ENCODE measurements around the gene SLC47A1. TPM values are rescaled to one million over a fixed set of nuclear protein-coding genes. Genes with fewer than 3 reads are reported as not detected.
"Not testable (repeated sequence)": the region's sequence is repeated elsewhere in the genome, so short reads cannot be mapped to it uniquely, and the experiment has no call there.

The SLC47A1 gene
- total RNA-seq, 4 donors from 2014 or later, result 0.72 to 2.2 (median 1.4) TPM; not detected in 1

DNA sequence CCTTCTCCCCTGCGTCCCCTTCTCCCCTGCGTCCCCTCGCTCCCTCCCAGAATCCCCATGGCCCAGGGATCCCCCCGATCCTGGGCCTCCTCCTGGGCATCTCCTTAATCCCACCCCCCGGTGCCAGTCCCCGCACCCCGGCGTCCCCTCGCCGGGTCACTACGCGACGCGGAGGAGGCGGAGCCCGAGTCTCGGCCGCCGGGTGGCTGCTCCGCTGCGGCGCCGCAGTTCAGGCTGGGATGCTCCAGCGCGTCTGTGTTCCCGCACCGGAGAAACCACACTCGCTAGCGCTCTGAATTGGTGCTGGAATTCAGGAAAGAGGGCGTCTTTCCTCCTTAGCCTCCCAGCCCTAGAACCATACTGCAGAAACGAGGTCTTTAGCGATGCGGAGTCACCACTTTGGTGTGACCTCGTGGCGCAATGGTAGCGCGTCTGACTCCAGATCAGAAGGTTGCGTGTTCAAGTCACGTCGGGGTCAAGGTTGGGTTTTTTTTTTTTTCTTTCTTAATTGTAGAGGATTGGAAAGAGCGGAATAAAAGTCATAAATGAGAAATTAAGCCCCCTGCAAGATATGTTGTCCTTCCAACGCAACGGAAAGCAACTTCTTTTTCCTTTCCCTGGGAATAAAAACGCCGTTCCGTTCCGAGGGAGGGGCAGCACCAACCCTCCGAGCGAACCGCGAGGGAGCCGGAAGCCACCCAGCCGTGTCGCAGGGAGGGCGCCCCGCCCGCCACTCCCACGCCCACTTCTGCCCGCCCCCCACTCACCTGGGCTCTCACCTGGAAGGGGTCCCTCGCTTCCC lies 25.7 kb upstream of the SLC47A1 start:
- peak; percentile 91 for ATAC-seq
- H3K27me3 ChIP-seq, result no peaks in the 10 kb centered on the region
- 0% methylated on average over 21 of the region's 60 CpGs; no CpG with 5 or more reads in 1 of the 2 donors for WGBS, 2 donors (ENCODE audit: low coverage in 1 of 2)

GRCh38 chr17:19508577-19508867 lies 25.1 kb upstream of the SLC47A1 start:
- H3K4me1 ChIP-seq, result peaks cover 0 to 15% (median 0%) of the 10 kb centered on the region in 3 donors
- no peak for TF ChIP-seq EP300 (IDR thresholded peaks at IDR 0.05)
- TF ChIP-seq POLR2A (IDR thresholded peaks at IDR 0.05), result no peak
- no peak for TF ChIP-seq CTCF (IDR thresholded peaks at IDR 0.05)
- no peak for TF ChIP-seq POLR2AphosphoS5 (IDR thresholded peaks at IDR 0.05)

More for the DNA sequence above, 25.7 kb upstream of the SLC47A1 start:
- Histone ChIP-seq H3K27ac (peak overlapping the region; percentile 68 to 99 (median 96)), H3K4me1 (peaks cover 0 to 15% (median 0%) of the 10 kb centered on the region in 3 donors), H3K4me3 (peak overlapping the region; percentile 52 to 94), H3K36me3 (no peaks in the 10 kb centered on the region), H3K9me3 (no peaks in the 10 kb centered on the region)
- no peak for TF ChIP-seq EP300 (IDR thresholded peaks at IDR 0.05)
- TF ChIP-seq CTCF (IDR thresholded peaks at IDR 0.05), result peak in 1 of 4 experiments; percentile 22
- TF ChIP-seq POLR2A (IDR thresholded peaks at IDR 0.05), result peak; percentile 45 to 59
- TF ChIP-seq POLR2AphosphoS5 (IDR thresholded peaks at IDR 0.05), result peak; percentile 79

GRCh38 chr17:19509281-19509852 lies 24.3 kb upstream of the SLC47A1 start:
- not testable (repeated sequence) for H3K27me3 ChIP-seq, H3K9me3 ChIP-seq, H3K4me3 ChIP-seq, H3K27ac ChIP-seq, H3K36me3 ChIP-seq, ATAC-seq
- 90 to 95% methylated on average over 3 to 4 of the region's 5 CpGs for WGBS, 2 donors (ENCODE audit: low coverage in 1 of 2)
- H3K4me1 ChIP-seq, result peaks cover 0 to 23% (median 0%) of the 10 kb centered on the region in 3 donors

More at GRCh38 chr17:19508577-19508867, 25.1 kb upstream of the SLC47A1 start:
- no peaks in the 10 kb centered on the region for H3K9me3 ChIP-seq
- whole genome bisulfite sequencing, 2 donors (ENCODE audit: low coverage in 1 of 2), result 40% methylated on average over 6 of the region's 6 CpGs; no CpG with 5 or more reads in 1 of the 2 donors
- H3K27me3 ChIP-seq, result no peaks in the 10 kb centered on the region
- no peaks in the 10 kb centered on the region for H3K36me3 ChIP-seq
- peak overlapping the region; percentile 52 to 94 for H3K4me3 ChIP-seq
- ATAC-seq, result no peak
- peak overlapping the region; percentile 68 to 99 (median 96) for H3K27ac ChIP-seq

DNA sequence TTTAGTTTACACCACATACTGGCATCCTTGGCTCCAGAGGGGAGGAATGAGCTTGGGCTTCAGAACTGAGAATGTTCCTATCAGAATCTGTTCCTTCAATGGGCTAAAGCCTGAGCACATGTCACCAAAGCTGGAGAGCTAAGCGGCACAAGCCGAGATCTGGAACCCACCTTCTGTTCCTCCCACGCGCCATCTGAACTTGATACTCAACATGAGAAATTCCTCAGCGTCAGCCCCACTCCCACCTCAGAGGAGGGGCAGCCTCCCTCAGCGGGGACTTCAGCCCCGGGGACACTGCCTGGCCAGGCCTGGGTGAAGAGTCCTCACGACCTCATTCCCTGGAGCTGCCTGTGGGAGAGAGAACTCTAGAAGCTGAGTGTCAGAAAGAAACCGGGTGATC lies 22.8 kb upstream of the SLC47A1 start:
- TF ChIP-seq CTCF (IDR thresholded peaks at IDR 0.05), result no peak
- TF ChIP-seq POLR2AphosphoS5 (IDR thresholded peaks at IDR 0.05), result no peak
- TF ChIP-seq POLR2A (IDR thresholded peaks at IDR 0.05), result no peak
- no peak for TF ChIP-seq EP300 (IDR thresholded peaks at IDR 0.05)
- Histone ChIP-seq H3K27me3 (no peaks in the 10 kb centered on the region), H3K9me3 (no peaks in the 10 kb centered on the region), H3K27ac (peak overlapping the region in 1 of 4 donors; percentile 19), H3K4me1 (peaks cover 0 to 26% (median 0%) of the 10 kb centered on the region in 3 donors), H3K4me3 (no peak overlapping the region), H3K36me3 (no peaks in the 10 kb centered on the region)
- WGBS, 2 donors (ENCODE audit: low coverage in 1 of 2), result 50 to 87% methylated on average over 2 to 3 of the region's 9 CpGs
- ATAC-seq, result no peak

DNA sequence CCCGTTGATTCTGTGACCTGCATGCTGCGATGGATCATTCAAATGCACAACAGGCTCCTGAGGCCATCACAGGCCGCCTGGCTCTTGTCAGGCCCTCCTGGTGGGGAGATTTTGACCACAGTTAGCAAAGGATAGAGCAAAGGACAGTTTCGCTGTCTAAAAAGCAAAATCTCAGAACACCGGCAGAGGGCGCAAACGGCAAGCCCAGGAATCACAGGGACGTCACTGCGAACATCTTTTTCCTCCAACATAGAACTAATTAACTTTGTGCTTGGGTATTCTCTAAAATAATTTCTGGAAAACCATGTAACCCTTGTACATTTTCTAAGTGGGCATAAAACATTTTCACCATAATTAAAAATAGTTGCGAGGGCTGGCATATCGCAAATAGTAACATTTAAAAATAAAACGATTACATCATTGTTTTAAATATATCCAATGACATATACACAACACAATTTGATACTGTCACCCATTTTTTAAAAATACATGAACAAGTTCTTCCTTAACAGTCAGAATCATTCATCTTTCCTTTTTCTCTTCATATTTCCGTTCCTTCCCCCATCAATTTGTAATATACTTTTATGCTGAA lies 19.7 kb upstream of the SLC47A1 start:
- H3K4me1 ChIP-seq, result peaks cover 0 to 12% (median 0%) of the 10 kb centered on the region in 3 donors
- no peaks in the 10 kb centered on the region for H3K36me3 ChIP-seq
- H3K27me3 ChIP-seq, result no peaks in the 10 kb centered on the region
- H3K4me3 ChIP-seq, result no peak overlapping the region
- H3K9me3 ChIP-seq, result no peaks in the 10 kb centered on the region
- H3K27ac ChIP-seq, result peak overlapping the region in 2 of 4 donors; percentile 46 to 55
- peak; percentile 80 for ATAC-seq
- 2 to 5% methylated on average over 13 of the region's 13 CpGs for WGBS, 2 donors (ENCODE audit: low coverage in 1 of 2)
- TF ChIP-seq CTCF (IDR thresholded peaks at IDR 0.05) (peak in 3 of 4 experiments; percentile 88 to 92 (median 90)), POLR2AphosphoS5 (IDR thresholded peaks at IDR 0.05) (peak; percentile 43), POLR2A (IDR thresholded peaks at IDR 0.05) (no peak), EP300 (IDR thresholded peaks at IDR 0.05) (no peak)

Data from gastroesophageal sphincter (tissue), 4 donors.